D341Med (cell line): ENCODE measurements around the gene PITX1.
"Not testable (repeated sequence)": the region's sequence is repeated elsewhere in the genome, so short reads cannot be mapped to it uniquely, and the experiment has no call there.

Experiments used
- DNase-seq: peaks from one replicate; pipeline ENCODE4 v3.0.0; 2012; ENCODE audit warnings: low spot score

Gene PITX1

GRCh38 chr5:135009736-135010501 lies 24.1 kb downstream of the PITX1 start:
- DNase-seq: peak; percentile 18

GRCh38 chr5:135008981-135009735 lies 24.9 kb downstream of the PITX1 start:
- DNase-seq: peak; percentile 17

- peak; percentile 10 for DNase-seq
Observed at GRCh38 chr5:135008556-135008955, 25.5 kb downstream of the PITX1 start.

- peak; percentile 9 for DNase-seq
Observed at GRCh38 chr5:135007749-135008363, 26.2 kb downstream of the PITX1 start.

GRCh38 chr5:135007305-135007704 lies 26.7 kb downstream of the PITX1 start:
- DNase-seq: no peak

- DNase-seq: peak; percentile 17
Observed at GRCh38 chr5:135005076-135005475, 29.0 kb downstream of the PITX1 start.

GRCh38 chr5:135004376-135004775 lies 29.7 kb downstream of the PITX1 start:
- peak; percentile 10 for DNase-seq

- DNase-seq: not testable (repeated sequence)
Observed at GRCh38 chr5:134998068-134998467, 36.0 kb downstream of the PITX1 start.

- DNase-seq: peak; percentile 12
Observed at GRCh38 chr5:134997015-134997414, 37.0 kb downstream of the PITX1 start.

GRCh38 chr5:134995850-134996402 lies 38.1 kb downstream of the PITX1 start:
- peak; percentile 10 for DNase-seq

GRCh38 chr5:134994560-134995156 lies 39.4 kb downstream of the PITX1 start:
- peak; percentile 6 for DNase-seq

- DNase-seq: no peak
Observed at GRCh38 chr5:134993161-134993560, 40.9 kb downstream of the PITX1 start.

GRCh38 chr5:134992148-134992547 lies 41.9 kb downstream of the PITX1 start:
- no peak for DNase-seq

GRCh38 chr5:134990183-134990582 lies 43.8 kb downstream of the PITX1 start:
- DNase-seq: not testable (repeated sequence)

GRCh38 chr5:134989266-134989830 lies 44.7 kb downstream of the PITX1 start:
- DNase-seq: no peak

- DNase-seq: no peak
Observed at GRCh38 chr5:134982230-134982629, 51.8 kb downstream of the PITX1 start.

GRCh38 chr5:134979416-134979815 lies 54.6 kb downstream of the PITX1 start:
- no peak for DNase-seq
